Loucy (cell line): ENCODE results near the gene LINC00237.

Source experiments
- CTCF ChIP-seq: fragments of 200-600 bp; sonication (generic); conservative IDR thresholded peaks from 2 replicates; pipeline ENCODE4 v1.5.1; 2014; ENCODE audit warnings: mild to moderate bottlenecking, antibody characterized with exemption, low read length
- EZH2phosphoT487 ChIP-seq: fragments of 200-600 bp; IDR thresholded peaks from 2 replicates; pipeline ENCODE4 v1.6.1; 2018; ENCODE audit warnings: antibody characterized with exemption, mild to moderate bottlenecking, moderate library complexity, borderline replicate concordance

- no peak for TF ChIP-seq CTCF
- TF ChIP-seq EZH2phosphoT487: no peak
These were observed 49.1 kb upstream of the LINC00237 start for GRCh38 chr20:21155268-21155667.
